Fibroblast of villous mesenchyme (primary cell): ENCODE data around the gene NFIA. TPM values are rescaled to one million over a fixed set of nuclear protein-coding genes. Genes with fewer than 3 reads are reported as not detected.

Source experiments
- DNase-seq: peaks from one replicate; pipeline ENCODE4 v3.0.0-alpha.2; 2010; ENCODE audit warnings: low read depth
- H3K4me3 ChIP-seq: 2 replicates; pipeline ENCODE4 v1.5.1; 2011; ENCODE audit warnings: low read depth, mild to moderate bottlenecking, low read length
- CTCF ChIP-seq: IDR thresholded peaks from 2 replicates; pipeline ENCODE4 v1.5.1; 2012; ENCODE audit warnings: low read depth, mild to moderate bottlenecking, low read length; ENCODE audit not compliant: insufficient read depth
- total RNA-seq: library from RNA; depleted of rRNA; stranded (reverse); fragments of >200 nt; gene quantifications from 2 replicates; pipeline ENCODE4 v1.2.3, GENCODE V29; 2012

Gene NFIA
- 4.8 and 10.4 TPM in 2 replicates for total RNA-seq

- peak within 1 kb of the TSS; percentile 80 for H3K4me3 ChIP-seq
- TF ChIP-seq CTCF = no peak
- DNase-seq = peak; percentile 78
Measured at GRCh38 chr1:61082311-61083012, at the start of gene NFIA. Gene NFIA, plus strand, starts transcription at chr1:61082561.

DNA sequence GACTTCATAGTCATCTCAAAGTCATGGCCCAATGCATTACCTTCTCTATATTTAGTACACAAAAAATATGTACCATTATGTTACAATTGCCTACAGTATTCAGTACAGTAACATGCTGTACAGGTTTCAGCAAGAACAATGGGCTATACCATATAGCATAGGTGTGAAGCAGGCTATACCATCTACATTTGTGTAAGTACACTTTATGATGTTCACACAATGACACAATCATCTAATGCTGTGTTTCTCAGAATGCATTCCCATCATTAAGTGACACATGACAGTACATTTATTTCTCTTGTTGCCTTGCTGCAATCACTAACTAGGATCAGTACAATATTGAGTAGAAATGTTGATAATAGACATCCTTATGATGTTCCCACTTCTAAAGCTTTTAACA lies 46.5 kb upstream of the NFIA start:
- H3K4me3 ChIP-seq = no peak overlapping the region
- no peak for TF ChIP-seq CTCF
- DNase-seq = no peak

DNA sequence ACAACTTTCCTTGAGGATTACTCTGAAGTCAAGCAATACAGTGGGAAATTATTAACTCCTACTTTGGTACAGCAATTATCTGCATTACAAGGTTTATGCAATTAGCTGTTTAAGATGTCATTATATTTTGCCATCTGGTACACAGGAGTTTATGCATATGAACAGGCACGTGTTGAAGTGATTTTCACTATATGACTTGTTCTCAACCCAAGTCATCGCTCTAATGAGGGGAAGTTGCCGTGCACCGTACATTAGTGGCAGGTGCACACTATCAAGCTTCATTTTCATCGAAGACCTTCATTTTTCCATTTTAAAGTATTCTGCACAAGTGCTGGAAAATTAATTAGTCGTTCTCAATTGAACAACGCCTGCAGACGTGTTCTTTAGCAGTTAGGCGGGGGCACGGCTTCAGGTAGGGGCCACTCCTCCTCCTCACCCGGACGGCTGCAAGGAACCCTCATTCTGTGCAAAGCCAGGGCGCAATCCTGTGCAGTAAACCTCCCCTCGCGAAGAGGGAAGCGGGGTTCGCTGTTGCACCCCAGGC lies 39.8 kb upstream of the NFIA start:
- DNase-seq = no peak
- H3K4me3 ChIP-seq = peak overlapping the region; percentile 53
- TF ChIP-seq CTCF = no peak

DNA sequence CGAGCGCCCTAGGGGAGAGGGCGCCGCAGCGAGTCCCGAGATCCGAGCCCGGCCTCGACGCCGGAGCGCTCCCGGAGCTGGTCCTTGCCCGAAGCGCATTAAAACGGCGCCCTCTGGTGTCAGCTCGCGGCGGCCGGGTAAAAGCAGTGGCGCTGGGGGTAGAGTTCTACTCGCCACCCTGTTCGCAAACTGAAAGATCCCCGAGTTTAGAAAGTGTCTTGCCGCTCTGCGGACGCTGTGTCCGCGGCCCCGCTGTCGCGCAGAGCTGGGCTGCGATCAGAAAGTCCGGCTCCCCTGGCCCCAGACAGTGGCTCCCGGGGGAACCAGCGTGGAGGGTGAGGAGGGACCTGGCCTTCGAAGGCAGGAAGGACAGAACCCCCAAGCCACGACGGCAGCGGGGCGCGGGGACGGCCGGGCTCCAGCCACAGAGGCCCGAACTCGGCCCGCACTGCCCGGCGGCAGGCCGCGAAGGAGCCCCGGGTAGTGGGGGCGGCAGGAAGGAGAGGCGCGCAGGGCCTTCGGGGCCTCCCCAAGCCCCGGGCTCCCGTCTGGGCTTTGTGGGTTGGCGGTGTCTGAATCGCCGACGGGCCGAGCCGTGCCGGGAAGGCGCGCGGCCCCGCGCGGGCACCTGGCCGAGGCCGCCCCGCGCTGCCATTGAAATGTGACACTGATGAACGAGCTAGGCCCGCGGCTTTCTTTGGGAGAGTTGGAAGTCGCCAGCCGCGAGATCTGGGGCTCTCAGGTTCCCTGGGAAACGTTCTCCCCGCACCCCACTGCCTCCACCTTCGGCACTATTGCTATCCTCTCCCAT lies 39.1 kb upstream of the NFIA start:
- peak overlapping the region; percentile 53 for H3K4me3 ChIP-seq
- DNase-seq = peak; percentile 80
- TF ChIP-seq CTCF = peak; percentile 81

- TF ChIP-seq CTCF = no peak
- DNase-seq = no peak
- H3K4me3 ChIP-seq = no peak overlapping the region
Measured at GRCh38 chr1:61046434-61046833, 35.9 kb upstream of the NFIA start.

GRCh38 chr1:61047061-61047460 lies 35.3 kb upstream of the NFIA start:
- no peak overlapping the region for H3K4me3 ChIP-seq
- no peak for DNase-seq
- TF ChIP-seq CTCF = no peak
